RWPE2 (cell line): ENCODE results near the gene ZNF689.

Source experiments
- ATAC-seq: fragments of 200-7000 bp; cut with Tn5 transposase; 3 replicates; pipeline ENCODE4 v1.9.1; 2021; ENCODE audit warnings: low read depth
- DNase-seq: peaks from one replicate; pipeline ENCODE4 v3.0.0-alpha.2; 2020; ENCODE audit warnings: low spot score
- H3K27ac ChIP-seq: fragments of 450-650 bp; 2 replicates; pipeline ENCODE4 v1.5.1; 2017; ENCODE audit warnings: mild to moderate bottlenecking; ENCODE audit not compliant: poor library complexity, severe bottlenecking
- H3K27me3 ChIP-seq: fragments of 250-450 bp; sonication (Bioruptor Pico); 2 replicates; pipeline ENCODE4 v1.5.1; 2021; ENCODE audit warnings: mild to moderate bottlenecking, moderate library complexity; ENCODE audit not compliant: insufficient read depth, poor library complexity, severe bottlenecking
- H3K36me3 ChIP-seq: fragments of 250-450 bp; sonication (Bioruptor Pico); 2 replicates; pipeline ENCODE4 v1.5.1; 2020; ENCODE audit warnings: low read depth, mild to moderate bottlenecking, moderate library complexity
- H3K4me1 ChIP-seq: fragments of 250-450 bp; sonication (Bioruptor Pico); 2 replicates; pipeline ENCODE4 v1.5.1; 2021; ENCODE audit warnings: mild to moderate bottlenecking, moderate library complexity; ENCODE audit not compliant: insufficient read depth, poor library complexity, severe bottlenecking
- H3K4me3 ChIP-seq: fragments of 250-450 bp; sonication (Bioruptor Pico); 2 replicates; pipeline ENCODE4 v1.5.1; 2021; ENCODE audit warnings: mild to moderate bottlenecking, moderate library complexity; ENCODE audit not compliant: severe bottlenecking
- H3K9me3 ChIP-seq: fragments of 250-450 bp; sonication (Bioruptor Pico); 2 replicates; pipeline ENCODE4 v1.5.1; 2021; ENCODE audit warnings: mild to moderate bottlenecking, moderate library complexity; ENCODE audit not compliant: severe bottlenecking
- CTCF ChIP-seq: fragments of 450-650 bp; IDR thresholded peaks from one replicate; pipeline ENCODE4 v1.5.1; 2017; ENCODE audit warnings: mild to moderate bottlenecking, moderate library complexity; ENCODE audit not compliant: poor library complexity, severe bottlenecking

The ZNF689 gene

GRCh38 chr16:30574678-30575077, 35.5 kb downstream of the ZNF689 start:
- Histone ChIP-seq H3K36me3 (peaks cover 27% of the 10 kb centered on the region), H3K27ac (no peak overlapping the region), H3K4me3 (no peak overlapping the region), H3K27me3 (no peaks in the 10 kb centered on the region), H3K4me1 (no peaks in the 10 kb centered on the region), H3K9me3 (no peaks in the 10 kb centered on the region)
- no peak for DNase-seq
- no peak for TF ChIP-seq CTCF
- ATAC-seq = no peak

- Histone ChIP-seq H3K27me3 (no peaks in the 10 kb centered on the region), H3K9me3 (no peaks in the 10 kb centered on the region), H3K36me3 (peaks cover 5% of the 10 kb centered on the region; the same call in 1 of the 2 replicates), H3K4me1 (peaks cover 15% of the 10 kb centered on the region), H3K4me3 (peak within 1 kb of the TSS; percentile 56), H3K27ac (peak within 1 kb of the TSS; percentile 83)
- DNase-seq = peak; percentile 92
- no peak for TF ChIP-seq CTCF
- ATAC-seq = peak; percentile 80
Observed at GRCh38 chr16:30571445-30572322, 38.5 kb downstream of the ZNF689 start, which contains the start of gene ZNF688. TSS of gene ZNF688 (minus strand) at chr16:30571714. CDS start at chr16:30571629, 85 bp downstream.

- no peaks in the 10 kb centered on the region for H3K27me3 ChIP-seq
- H3K4me3 ChIP-seq = peak overlapping the region; percentile 56
- H3K9me3 ChIP-seq = no peaks in the 10 kb centered on the region
- peaks cover 4% of the 10 kb centered on the region; the same call in 1 of the 2 replicates for H3K36me3 ChIP-seq
- peak; percentile 0; the same call in 1 of the 3 replicates for ATAC-seq
- peak overlapping the region; percentile 83 for H3K27ac ChIP-seq
- no peak for TF ChIP-seq CTCF
- H3K4me1 ChIP-seq = peaks cover 15% of the 10 kb centered on the region
- no peak for DNase-seq
Observed at GRCh38 chr16:30570636-30571444, 39.3 kb downstream of the ZNF689 start.

- TF ChIP-seq CTCF = no peak
- peak overlapping the region; percentile 83 for H3K27ac ChIP-seq
- no peaks in the 10 kb centered on the region for H3K27me3 ChIP-seq
Observed at GRCh38 chr16:30569746-30570635, 40.2 kb downstream of the ZNF689 start.

More at GRCh38 chr16:30569746-30570635, 40.2 kb downstream of the ZNF689 start:
- peaks cover 4% of the 10 kb centered on the region; the same call in 1 of the 2 replicates for H3K36me3 ChIP-seq
- no peaks in the 10 kb centered on the region for H3K9me3 ChIP-seq
- H3K4me3 ChIP-seq = no peak overlapping the region
- DNase-seq (no peak), ATAC-seq (no peak)
- peaks cover 15% of the 10 kb centered on the region for H3K4me1 ChIP-seq
